ENCODE results near the gene SPECC1.

GRCh38 chr17:20211246-20211645 is 202.1 kb downstream of the SPECC1 start:
- TF ChIP-seq ZNF232 (CRISPR knock-in tag; IDR thresholded peaks at IDR 0.05; ENCODE audit: borderline replicate concordance) (no peak), FOXP1 (IDR thresholded peaks at IDR 0.05) (no peak), FOXP1 (CRISPR knock-in tag; IDR thresholded peaks at IDR 0.05) (no peak), CTCF (CRISPR knock-in tag; IDR thresholded peaks at IDR 0.05) (no peak), GABPB1 (CRISPR knock-in tag; IDR thresholded peaks at IDR 0.05) (no peak), POLR2AphosphoS2 (IDR thresholded peaks at IDR 0.05; ENCODE audit: low read depth, low read length) (no peak), ZNF788 (CRISPR knock-in tag; IDR thresholded peaks at IDR 0.05; ENCODE audit: borderline replicate concordance) (no peak), POLR2AphosphoS5 (IDR thresholded peaks at IDR 0.05; ENCODE audit: low read depth, low read length) (no peak), TCF7 (IDR thresholded peaks at IDR 0.05; ENCODE audit: low read depth) (no peak), RAD21 (CRISPR knock-in tag; IDR thresholded peaks at IDR 0.05) (no peak), ATAD3A (CRISPR knock-in tag; IDR thresholded peaks at IDR 0.05) (no peak), PPARG (CRISPR knock-in tag; conservative IDR thresholded peaks at IDR 0.05) (no peak), HIC2 (CRISPR knock-in tag; IDR thresholded peaks at IDR 0.05; ENCODE audit: low read depth) (no peak)
